Activated CD4-positive, alpha-beta memory T cell treated with anti-CD3 and anti-CD28 coated beads for 36 hours (primary cell): ENCODE data around the gene AGTPBP1. TPM values are rescaled to one million over a fixed set of nuclear protein-coding genes. Genes with fewer than 3 reads are reported as not detected.

Source experiments
- CTCF ChIA-PET: fragments of 350-600 bp; sonication (Branson Sonifier 250); formaldehyde crosslinking; loops from one replicate; lab custom pipeline; 2021; ENCODE audit warnings: antibody characterized with exemption, inconsistent platforms; lab: Charles Lee
- POLR2A ChIA-PET: fragments of 350-600 bp; sonication (Branson Sonifier 250); formaldehyde crosslinking; loops from one replicate; lab custom pipeline; 2021; ENCODE audit warnings: antibody characterized with exemption; lab: Charles Lee
- DNase-seq: peaks from one replicate; pipeline ENCODE4 v3.0.0-alpha.2; 2020
- H3K27ac Mint-ChIP-seq: one replicate; pipeline ENCODE4 v1.8.0; 2021; ENCODE audit warnings: mixed read lengths
- H3K27me3 Mint-ChIP-seq: one replicate; pipeline ENCODE4 v1.8.0; 2021; ENCODE audit warnings: mixed read lengths
- H3K36me3 Mint-ChIP-seq: one replicate; pipeline ENCODE4 v1.8.0; 2021; ENCODE audit warnings: mixed read lengths
- H3K4me1 Mint-ChIP-seq: one replicate; pipeline ENCODE4 v1.8.0; 2021; ENCODE audit warnings: low read depth, mixed read lengths
- H3K4me3 Mint-ChIP-seq: one replicate; pipeline ENCODE4 v1.8.0; 2021; ENCODE audit warnings: mild to moderate bottlenecking, mixed read lengths
- H3K9me3 Mint-ChIP-seq: one replicate; pipeline ENCODE4 v1.8.0; 2021; ENCODE audit warnings: mixed read lengths
- intact Hi-C: fragments of 100-400 bp; cut with micrococcal nuclease; formaldehyde crosslinking; loops from one replicate; pipeline ENCODE4 v1.15.1; 2023
- total RNA-seq, 2 experiments: library from RNA; stranded (reverse); gene quantifications; one replicate each; pipeline ENCODE4 v1.2.3, GENCODE V29; 2021

Gene AGTPBP1
- total RNA-seq, 2 experiments from 2014 or later = 38.6 to 41.6 TPM

DNA sequence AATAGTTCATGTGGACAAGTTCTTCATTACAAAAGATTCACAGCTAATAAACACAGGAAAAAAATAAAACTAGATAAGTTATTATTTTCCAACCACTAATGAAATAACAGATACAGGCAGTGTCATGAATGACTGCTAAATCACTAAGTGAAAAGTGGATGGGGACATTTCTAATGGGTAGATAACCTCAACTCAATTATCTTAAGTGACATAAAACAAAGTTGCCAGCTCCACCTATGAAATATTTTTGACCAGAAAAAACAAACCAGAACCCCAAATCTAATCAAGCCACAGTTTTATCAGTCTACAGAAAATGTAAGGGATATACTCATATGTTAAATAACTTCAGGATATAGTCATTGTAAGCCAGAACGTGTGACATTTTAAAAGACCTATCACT lies 74.4 kb downstream of the AGTPBP1 start:
- H3K27me3 Mint-ChIP-seq = no peaks in the 10 kb centered on the region
- H3K4me1 Mint-ChIP-seq = no peaks in the 10 kb centered on the region
- DNase-seq = no peak
- no peak overlapping the region for H3K27ac Mint-ChIP-seq
- CTCF ChIA-PET = no interaction called here
- H3K36me3 Mint-ChIP-seq = peaks cover 17% of the 10 kb centered on the region
- no peak overlapping the region for H3K4me3 Mint-ChIP-seq
- intact Hi-C loops = no loop called here
- POLR2A ChIA-PET = no interaction called here
- no peaks in the 10 kb centered on the region for H3K9me3 Mint-ChIP-seq

DNA sequence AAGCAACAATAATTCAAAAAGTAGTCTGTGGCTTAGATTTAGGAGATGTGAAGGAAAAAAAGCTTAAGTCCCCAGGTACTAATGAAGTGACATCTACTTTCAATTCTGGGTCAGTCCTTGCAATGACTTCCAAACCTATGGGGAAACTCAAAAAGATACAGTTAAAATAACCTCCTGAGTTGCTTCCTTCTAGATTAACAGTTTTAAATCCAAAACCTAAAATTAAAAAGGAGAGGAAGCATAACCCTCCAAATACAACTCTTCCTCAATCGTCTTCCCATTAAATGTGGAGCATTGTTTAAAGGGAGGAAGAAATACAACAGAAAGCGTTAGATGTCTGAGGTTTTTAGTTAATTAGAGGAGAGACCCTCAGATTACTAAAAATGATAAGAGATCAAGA lies 75.7 kb downstream of the AGTPBP1 start:
- Mint-ChIP-seq H3K27ac (no peak overlapping the region), H3K9me3 (no peaks in the 10 kb centered on the region), H3K4me1 (no peaks in the 10 kb centered on the region), H3K36me3 (peaks cover 16% of the 10 kb centered on the region), H3K4me3 (no peak overlapping the region), H3K27me3 (no peaks in the 10 kb centered on the region)
- DNase-seq = no peak
- POLR2A ChIA-PET = no interaction called here
- CTCF ChIA-PET = interaction anchor here (1.2 kb wide), 1 partner anchor 32 kb away, joined by 3 read pairs; no protein-coding TSS in a partner anchor
- intact Hi-C loops = no loop called here

DNA sequence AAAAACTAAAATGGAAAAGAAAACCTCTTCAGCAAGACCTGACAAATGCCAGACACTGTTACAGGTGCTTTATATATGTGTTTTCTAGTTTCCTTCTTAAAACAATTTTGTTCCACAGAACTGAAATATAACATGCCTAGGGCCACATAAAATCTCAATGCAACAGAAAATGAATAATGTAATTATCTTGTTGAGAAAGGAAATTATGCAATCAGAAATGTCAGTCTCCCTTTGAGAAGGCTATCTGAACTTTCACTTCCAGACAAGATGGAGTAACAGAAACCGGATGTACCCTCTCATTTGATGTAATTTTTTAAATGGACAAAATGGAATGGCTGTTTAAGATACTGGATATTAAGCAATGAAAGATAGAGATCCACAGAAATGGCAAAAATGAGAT lies 79.2 kb downstream of the AGTPBP1 start:
- H3K27me3 Mint-ChIP-seq = no peaks in the 10 kb centered on the region
- H3K4me1 Mint-ChIP-seq = no peaks in the 10 kb centered on the region
- CTCF ChIA-PET = no interaction called here
- H3K4me3 Mint-ChIP-seq = no peak overlapping the region
- H3K36me3 Mint-ChIP-seq = peaks cover 9% of the 10 kb centered on the region
- DNase-seq = no peak
- POLR2A ChIA-PET = no interaction called here
- no peak overlapping the region for H3K27ac Mint-ChIP-seq
- intact Hi-C loops = no loop called here
- no peaks in the 10 kb centered on the region for H3K9me3 Mint-ChIP-seq

DNA sequence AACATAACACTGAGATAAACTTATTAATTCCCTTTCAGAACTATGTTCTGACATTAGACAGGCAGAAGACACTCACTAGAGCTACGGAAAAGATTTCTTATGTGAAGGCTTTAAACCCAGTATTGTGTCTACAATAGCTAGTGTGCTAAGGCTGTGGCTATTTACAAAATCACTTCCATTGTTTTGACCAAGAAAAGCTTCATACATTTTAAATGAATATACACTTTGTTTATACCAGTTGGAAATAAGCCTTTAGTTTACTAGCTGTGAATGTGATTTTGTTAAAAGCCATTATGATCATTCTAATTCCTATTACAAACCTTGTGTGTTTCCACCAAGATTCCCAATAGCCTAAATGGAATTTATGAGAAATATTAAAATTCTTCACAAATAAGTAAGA lies 83.0 kb downstream of the AGTPBP1 start:
- Mint-ChIP-seq H3K36me3 (peaks cover 5% of the 10 kb centered on the region), H3K4me1 (no peaks in the 10 kb centered on the region), H3K27me3 (no peaks in the 10 kb centered on the region), H3K27ac (no peak overlapping the region), H3K4me3 (no peak overlapping the region), H3K9me3 (no peaks in the 10 kb centered on the region)
- DNase-seq = no peak
- ChIA-PET CTCF (interaction anchor here (1.9 kb wide), 1 partner anchor 49 kb away, joined by 7 read pairs; no protein-coding TSS in a partner anchor), POLR2A (no interaction called here)
- intact Hi-C loops = no loop called here

DNA sequence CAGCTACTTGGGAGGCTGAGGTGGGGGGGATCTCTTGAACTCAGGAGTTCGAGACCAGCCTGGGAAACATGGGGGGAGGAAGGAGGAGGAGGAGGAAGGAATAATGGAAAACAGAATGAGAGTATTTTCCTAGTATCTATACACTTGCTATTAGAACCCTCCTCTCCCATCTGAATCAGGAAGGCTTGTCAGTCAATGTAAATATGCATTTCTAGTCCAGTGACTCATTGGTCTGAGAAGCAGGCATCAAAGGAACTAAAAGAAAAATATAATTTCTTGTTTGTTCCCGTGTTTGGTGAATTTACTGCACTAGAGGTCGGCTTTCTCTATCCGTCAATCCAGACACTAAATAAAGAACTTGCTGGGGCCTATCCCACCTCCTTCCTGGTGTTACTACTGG lies 88.6 kb downstream of the AGTPBP1 start:
- intact Hi-C loops = no loop called here
- Mint-ChIP-seq H3K27me3 (no peaks in the 10 kb centered on the region), H3K27ac (no peak overlapping the region), H3K4me1 (no peaks in the 10 kb centered on the region), H3K9me3 (no peaks in the 10 kb centered on the region), H3K4me3 (no peak overlapping the region), H3K36me3 (peaks cover 19% of the 10 kb centered on the region)
- ChIA-PET POLR2A (no interaction called here), CTCF (no interaction called here)
- DNase-seq = no peak

DNA sequence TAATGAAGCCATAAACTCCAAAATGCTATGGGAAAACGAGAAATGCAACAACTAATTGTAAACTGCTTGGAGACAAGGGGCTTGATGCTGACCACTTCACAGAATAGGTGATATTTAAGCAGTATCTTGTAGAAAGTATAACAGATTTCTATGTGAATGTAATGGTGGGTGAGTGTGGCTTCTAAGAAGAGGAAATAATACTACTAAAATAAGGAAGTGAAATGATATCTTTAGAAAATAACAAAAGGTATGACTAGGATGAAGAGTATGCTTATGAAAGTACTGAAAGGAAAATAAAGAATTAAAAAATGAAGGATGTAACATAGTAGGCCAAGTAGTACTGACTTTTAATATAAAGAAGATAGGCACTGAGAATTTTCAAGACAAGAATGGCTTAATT lies 94.2 kb downstream of the AGTPBP1 start:
- POLR2A ChIA-PET = no interaction called here

DNA sequence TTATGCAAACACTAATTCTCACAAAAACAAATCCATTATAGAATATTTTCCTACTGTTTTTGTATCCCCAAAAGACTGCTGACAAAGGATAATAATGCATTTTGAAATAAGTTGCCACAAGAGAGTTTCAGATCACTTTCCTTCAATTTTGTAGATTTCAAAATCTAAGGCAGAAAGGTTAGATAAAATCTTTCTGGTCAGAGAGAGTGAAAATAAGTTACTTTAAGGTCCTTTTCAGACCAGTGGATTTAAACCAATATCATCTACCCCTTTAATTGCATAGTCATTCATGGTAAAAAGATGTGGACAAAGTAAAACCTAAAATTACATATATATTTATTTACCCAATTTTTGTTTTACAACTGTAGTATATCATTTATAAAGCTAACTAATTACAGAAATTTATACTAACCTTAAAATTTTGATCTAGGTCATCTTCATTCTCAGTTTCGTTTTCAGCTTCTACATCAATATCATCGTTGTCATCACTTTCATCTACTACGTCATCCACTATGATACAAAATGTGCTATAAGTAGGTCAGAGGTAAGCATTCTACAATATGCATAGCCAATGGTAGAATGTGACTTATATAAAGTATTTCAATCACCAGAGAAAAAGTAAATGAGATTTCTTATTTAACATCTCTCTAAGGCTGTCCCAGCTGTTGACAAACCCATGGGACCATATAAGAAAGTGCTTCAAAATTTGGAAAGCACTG lies 95.7 kb downstream of the AGTPBP1 start:
- intact Hi-C loops = no loop called here
- Mint-ChIP-seq H3K36me3 (peaks cover 34% of the 10 kb centered on the region), H3K4me1 (peaks cover 3% of the 10 kb centered on the region), H3K27me3 (no peaks in the 10 kb centered on the region), H3K4me3 (no peak overlapping the region), H3K27ac (no peak overlapping the region), H3K9me3 (no peaks in the 10 kb centered on the region)
- ChIA-PET POLR2A (no interaction called here), CTCF (no interaction called here)
- DNase-seq = no peak

More for the DNA sequence above, 94.2 kb downstream of the AGTPBP1 start:
- Mint-ChIP-seq H3K9me3 (no peaks in the 10 kb centered on the region), H3K4me3 (no peak overlapping the region), H3K4me1 (peaks cover 3% of the 10 kb centered on the region), H3K27ac (no peak overlapping the region), H3K27me3 (no peaks in the 10 kb centered on the region), H3K36me3 (peaks cover 28% of the 10 kb centered on the region)
- CTCF ChIA-PET = no interaction called here
- no peak for DNase-seq
- intact Hi-C loops = no loop called here

DNA sequence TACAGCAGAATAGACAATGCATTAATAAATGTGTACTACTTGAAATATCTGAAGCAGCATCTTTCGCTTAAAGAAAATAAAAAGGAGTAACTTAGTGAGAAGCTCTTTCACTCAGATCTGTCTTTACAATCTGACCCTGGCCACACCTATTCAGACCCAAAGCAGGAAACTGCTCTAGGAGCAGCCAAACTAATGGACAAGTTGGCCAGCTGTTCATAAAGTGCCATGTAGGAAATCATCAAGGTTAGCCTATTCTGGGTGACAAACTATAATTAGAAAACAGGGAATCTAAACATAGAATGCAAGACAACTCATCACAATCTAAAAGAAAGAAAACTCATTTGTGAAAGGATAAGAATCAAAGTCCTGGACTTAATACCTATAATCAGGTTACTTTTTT lies 101.3 kb downstream of the AGTPBP1 start:
- Mint-ChIP-seq H3K36me3 (peaks cover 13% of the 10 kb centered on the region), H3K27ac (no peak overlapping the region), H3K4me3 (no peak overlapping the region), H3K27me3 (no peaks in the 10 kb centered on the region), H3K9me3 (no peaks in the 10 kb centered on the region), H3K4me1 (no peaks in the 10 kb centered on the region)
- no peak for DNase-seq
- ChIA-PET POLR2A (no interaction called here), CTCF (interaction anchor here (1.1 kb wide), 1 partner anchor 30 kb away, joined by 4 read pairs; no protein-coding TSS in a partner anchor)
- intact Hi-C loops = no loop called here

DNA sequence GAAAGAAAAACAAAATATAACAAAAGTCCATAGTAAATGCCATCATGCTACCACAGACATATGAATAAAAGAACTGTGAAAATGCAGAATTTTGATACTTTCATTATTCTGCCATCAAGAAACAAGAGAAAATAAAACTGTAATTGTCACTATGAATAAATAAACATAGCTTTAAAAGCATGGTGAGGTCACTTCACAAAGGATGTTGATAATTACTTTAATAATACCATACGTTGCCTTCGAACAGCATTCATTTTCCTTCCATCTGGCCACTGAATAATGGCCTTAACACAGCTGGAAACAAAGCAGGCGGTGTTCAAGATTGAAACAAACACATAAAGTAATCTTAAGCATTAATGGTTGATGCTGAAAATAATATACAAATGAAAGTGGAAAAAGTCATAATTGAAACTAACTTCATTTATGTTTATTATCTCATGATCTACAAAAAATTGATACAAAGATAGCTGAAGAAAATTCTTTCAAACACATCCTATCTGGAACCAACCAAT lies 102.0 kb downstream of the AGTPBP1 start:
- Mint-ChIP-seq H3K27ac (no peak overlapping the region), H3K4me3 (no peak overlapping the region), H3K9me3 (no peaks in the 10 kb centered on the region), H3K36me3 (peaks cover 12% of the 10 kb centered on the region), H3K27me3 (no peaks in the 10 kb centered on the region), H3K4me1 (no peaks in the 10 kb centered on the region)
- no peak for DNase-seq
- CTCF ChIA-PET = interaction anchor here (1.1 kb wide), 1 partner anchor 29 kb away, joined by 4 read pairs; no protein-coding TSS in a partner anchor
- intact Hi-C loops = no loop called here
- POLR2A ChIA-PET = no interaction called here

DNA sequence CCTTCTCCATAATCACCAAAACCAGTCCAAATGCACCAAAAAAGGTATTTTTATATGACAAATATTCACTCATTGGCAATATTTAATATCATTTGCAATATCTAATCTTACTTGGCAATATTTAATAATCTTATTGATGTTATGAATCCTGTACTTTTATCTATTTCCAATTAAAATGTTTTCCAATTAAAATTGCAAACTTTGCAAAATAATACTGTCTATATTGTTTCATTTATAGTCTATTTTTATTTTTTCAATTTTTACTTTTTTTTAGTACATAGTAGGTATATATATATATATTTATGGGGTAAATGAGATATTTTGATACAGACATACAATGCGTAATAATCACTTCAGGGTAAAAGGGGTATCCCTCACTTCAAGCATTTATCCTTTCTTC lies 109.9 kb downstream of the AGTPBP1 start:
- POLR2A ChIA-PET = no interaction called here
- Mint-ChIP-seq H3K27me3 (no peaks in the 10 kb centered on the region), H3K4me3 (no peak overlapping the region), H3K27ac (no peak overlapping the region), H3K36me3 (peaks cover 18% of the 10 kb centered on the region), H3K4me1 (no peaks in the 10 kb centered on the region), H3K9me3 (no peaks in the 10 kb centered on the region)
- intact Hi-C loops = no loop called here
- DNase-seq = no peak
- CTCF ChIA-PET = no interaction called here

DNA sequence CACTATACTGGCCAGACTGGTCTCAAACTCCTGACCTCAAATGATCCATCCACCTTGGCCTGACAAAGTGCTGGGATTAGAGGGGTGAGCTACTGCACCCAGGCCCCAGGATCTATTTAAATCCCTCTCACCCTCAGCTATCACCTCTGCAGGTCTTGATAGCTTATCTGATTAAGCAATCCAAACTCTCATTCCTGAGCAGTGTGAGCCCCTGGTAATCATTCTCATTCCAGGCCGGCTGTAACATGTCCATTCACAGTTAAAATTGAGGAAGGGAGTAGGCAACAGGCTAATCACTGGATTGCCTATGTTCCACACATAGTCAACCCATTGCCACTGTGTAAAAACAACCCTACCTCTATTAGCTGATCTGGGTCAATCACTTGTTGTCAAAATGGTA lies 111.1 kb downstream of the AGTPBP1 start:
- Mint-ChIP-seq H3K27ac (no peak overlapping the region), H3K27me3 (no peaks in the 10 kb centered on the region), H3K4me1 (no peaks in the 10 kb centered on the region), H3K36me3 (peaks cover 18% of the 10 kb centered on the region), H3K9me3 (no peaks in the 10 kb centered on the region), H3K4me3 (no peak overlapping the region)
- CTCF ChIA-PET = no interaction called here
- DNase-seq = no peak
- POLR2A ChIA-PET = no interaction called here
- intact Hi-C loops = no loop called here

DNA sequence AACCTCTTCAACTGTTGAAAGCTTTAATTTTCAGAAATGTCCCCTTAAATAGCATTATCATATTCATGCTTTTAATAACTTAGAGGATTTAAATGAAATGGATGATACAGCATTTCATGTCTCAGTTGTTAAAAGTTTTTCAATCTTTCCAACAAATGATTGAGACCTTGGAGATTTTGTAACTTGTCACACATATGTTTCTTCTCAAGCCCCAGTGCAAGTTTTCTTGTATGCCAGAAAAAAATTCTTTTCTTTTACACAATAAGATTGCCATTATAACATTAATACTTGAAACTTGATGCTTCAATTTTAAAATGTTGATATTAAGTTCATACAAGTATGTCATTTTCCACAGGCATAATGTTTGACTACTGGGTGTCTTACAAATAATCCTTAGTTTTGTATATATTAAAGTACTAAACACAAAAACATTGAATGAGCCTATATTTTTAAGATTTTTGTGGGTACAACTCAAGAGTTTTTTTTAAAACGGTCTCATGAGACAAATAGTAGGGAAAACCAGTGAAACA lies 124.5 kb downstream of the AGTPBP1 start:
- H3K36me3 Mint-ChIP-seq = no peaks in the 10 kb centered on the region
- no peaks in the 10 kb centered on the region for H3K27me3 Mint-ChIP-seq
- CTCF ChIA-PET = no interaction called here
- DNase-seq = no peak
- H3K27ac Mint-ChIP-seq = no peak overlapping the region
- no peaks in the 10 kb centered on the region for H3K9me3 Mint-ChIP-seq
- no peak overlapping the region for H3K4me3 Mint-ChIP-seq
- POLR2A ChIA-PET = no interaction called here
- intact Hi-C loops = no loop called here
- no peaks in the 10 kb centered on the region for H3K4me1 Mint-ChIP-seq

DNA sequence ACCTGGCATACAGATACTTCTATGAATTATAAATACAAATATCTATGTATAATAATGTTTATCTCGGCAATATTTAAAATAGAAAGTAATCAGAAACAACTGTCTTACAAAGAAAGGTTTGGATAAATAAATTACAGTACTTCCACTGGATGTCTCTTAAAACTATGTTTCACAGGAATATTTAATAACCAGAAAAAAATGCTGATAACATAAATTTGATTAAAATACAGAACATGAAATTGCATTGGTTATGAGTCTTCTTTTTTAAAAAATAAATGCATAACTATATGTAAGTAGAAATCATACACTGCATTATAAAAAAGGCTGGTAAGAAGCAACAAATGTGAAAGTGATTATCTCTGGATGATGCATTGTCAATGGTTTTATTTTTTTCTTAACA lies 126.0 kb downstream of the AGTPBP1 start:
- DNase-seq = no peak
- H3K27ac Mint-ChIP-seq = no peak overlapping the region
- no peaks in the 10 kb centered on the region for H3K4me1 Mint-ChIP-seq
- CTCF ChIA-PET = no interaction called here
- intact Hi-C loops = no loop called here
- H3K27me3 Mint-ChIP-seq = no peaks in the 10 kb centered on the region
- no peaks in the 10 kb centered on the region for H3K36me3 Mint-ChIP-seq
- POLR2A ChIA-PET = no interaction called here
- H3K9me3 Mint-ChIP-seq = no peaks in the 10 kb centered on the region
- H3K4me3 Mint-ChIP-seq = no peak overlapping the region
